K562 (cell line): ENCODE results near the gene FAM78B. TPM values are rescaled to one million over a fixed set of nuclear protein-coding genes. Genes with fewer than 3 reads are reported as not detected.

Experiments
- ATAC-seq: fragments of 200-7000 bp; cut with Tn5 transposase; 3 replicates; pipeline ENCODE4 v1.9.1; 2020; ENCODE audit warnings: moderate library complexity
- BruUV-seq: library from RNA; stranded (reverse); fragments of 400-500 nt; replicated peaks from 2 replicates; lab custom pipeline; 2021; lab: Mats Ljungman, UMichigan
- CTCF ChIA-PET: fragments of 300-600 bp; formaldehyde crosslinking; extraction: SDS; loops from one replicate; lab custom pipeline; 2021; ENCODE audit warnings: low intra/inter-chr PET ratio; lab: Yijun Ruan, JAX
- POLR2A ChIA-PET: fragments of 300-600, 350-650 bp; sonication (Branson Sonifier 250); formaldehyde crosslinking; extraction: SDS; loops from one replicate; lab custom pipeline; 2021; ENCODE audit warnings: antibody characterized with exemption, inconsistent platforms; lab: Yijun Ruan, JAX
- DNase-seq, 4 experiments: peaks; one replicate each; pipeline versions ENCODE4 v3.0.0 to v3.0.0-alpha.2; 2011 to 2018; ENCODE audit warnings: low spot score in 3 of 4, mixed read lengths in 3 of 4; ENCODE audit errors: extremely low read depth in 1 of 4
- FAIRE-seq: peaks from 2 replicates; lab custom pipeline; 2011; peaks lifted over from hg19 to GRCh38; lab: Jason Lieb, UNC
- H2AFZ ChIP-seq: 2 replicates; pipeline ENCODE4 v1.6.0; 2011; ENCODE audit warnings: low read depth, low read length, control low read depth, inconsistent platforms
- H3K27ac ChIP-seq: fragments of 200-600 bp; 3 replicates; pipeline ENCODE4 v1.8.0; 2011; ENCODE audit warnings: low read depth, mild to moderate bottlenecking, control low read depth, inconsistent platforms, low read length, moderate library complexity, mixed read lengths; ENCODE audit errors: extremely low read depth
- H3K27me3 ChIP-seq, 2 experiments: fragments of 300-600 bp in 1 of 2; 2 replicates in 1 of 2; 3 replicates in 1 of 2; pipeline versions ENCODE4 v1.6.0 to v1.8.0; 2011; ENCODE audit warnings: inconsistent platforms in 2 of 2, low read length in 2 of 2, mild to moderate bottlenecking in 1 of 2, mixed read lengths in 1 of 2, moderate library complexity in 1 of 2; ENCODE audit not compliant: control insufficient read depth in 2 of 2, insufficient read depth in 2 of 2
- H3K36me3 ChIP-seq: fragments of 300-600 bp; 3 replicates; pipeline ENCODE4 v1.8.0; 2011; ENCODE audit warnings: mild to moderate bottlenecking, low read length, inconsistent platforms; ENCODE audit not compliant: control insufficient read depth, insufficient read depth
- H3K4me1 ChIP-seq, 2 experiments: fragments of 200-600 bp in 1 of 2; replicated peaks in 1 of 2; 2 replicates in 1 of 2; 3 replicates in 1 of 2; pipeline versions ENCODE4 v1.5.1 to v1.8.0; 2011; ENCODE audit warnings: inconsistent platforms in 2 of 2, low read length in 2 of 2, mild to moderate bottlenecking in 1 of 2, mixed read lengths in 1 of 2, moderate library complexity in 1 of 2; ENCODE audit not compliant: control insufficient read depth in 2 of 2, insufficient read depth in 2 of 2
- H3K4me2 ChIP-seq: 2 replicates; pipeline ENCODE4 v1.6.1; 2011; ENCODE audit warnings: low read length, control low read depth, inconsistent platforms, mixed read lengths; ENCODE audit not compliant: insufficient read depth
- H3K4me3 ChIP-seq: fragments of 200-600 bp; sonication (generic), shearing (Covaris generic); 2 replicates; pipeline ENCODE4 v1.5.1; 2016; ENCODE audit warnings: control low read depth, inconsistent platforms
- H3K79me2 ChIP-seq: fragments of 200-600 bp; 3 replicates; pipeline ENCODE4 v1.8.0; 2011; ENCODE audit warnings: low read length, inconsistent platforms; ENCODE audit not compliant: control insufficient read depth, insufficient read depth
- H3K9ac ChIP-seq, 2 experiments: 2 replicates each; pipeline versions ENCODE4 v1.6.0 to v1.6.1; 2011; ENCODE audit warnings: low read depth in 2 of 2, low read length in 2 of 2, control low read depth in 1 of 2, inconsistent platforms in 1 of 2, mild to moderate bottlenecking in 1 of 2, mixed read lengths in 1 of 2; ENCODE audit not compliant: insufficient read depth in 1 of 2
- H3K9me1 ChIP-seq: one replicate; pipeline ENCODE4 v1.6.0; 2011; ENCODE audit warnings: inconsistent platforms, mild to moderate bottlenecking, low read length, moderate library complexity; ENCODE audit not compliant: control insufficient read depth, insufficient read depth
- H3K9me3 ChIP-seq: replicated peaks from 2 replicates; pipeline ENCODE4 v1.5.1; 2011; ENCODE audit warnings: low read depth, low read length, inconsistent platforms; ENCODE audit not compliant: control insufficient read depth, insufficient read depth
- H4K20me1 ChIP-seq: replicated peaks from 2 replicates; pipeline ENCODE4 v1.6.1; 2011; ENCODE audit warnings: low read length, inconsistent platforms, mixed read lengths; ENCODE audit not compliant: control insufficient read depth, insufficient read depth
- BRF2 ChIP-seq: IDR thresholded peaks from 3 replicates; pipeline ENCODE4 v1.6.1; 2011; ENCODE audit warnings: borderline replicate concordance, mild to moderate bottlenecking; ENCODE audit not compliant: insufficient read length, insufficient read depth
- C11orf30 ChIP-seq: fragments of 450-650 bp; IDR thresholded peaks from 2 replicates; pipeline ENCODE4 v1.6.1; 2016; ENCODE audit warnings: low read depth, mild to moderate bottlenecking
- CBFA2T3 ChIP-seq: fragments of 450-650 bp; IDR thresholded peaks from 2 replicates; pipeline ENCODE4 v1.6.1; 2017
- GATAD2B ChIP-seq: fragments of 450-650 bp; IDR thresholded peaks from 2 replicates; pipeline ENCODE4 v1.6.1; 2017; ENCODE audit warnings: mild to moderate bottlenecking, borderline replicate concordance
- HIVEP1 ChIP-seq: fragments of 250-450 bp; sonication (Bioruptor Pico); IDR thresholded peaks from 2 replicates; pipeline ENCODE4 v1.4.0; 2020; ENCODE audit warnings: mild to moderate bottlenecking
- KLF13 ChIP-seq: fragments of 450-650 bp; IDR thresholded peaks from 2 replicates; pipeline ENCODE4 v1.6.1; 2016; ENCODE audit warnings: missing genetic modification characterization, low read depth, mild to moderate bottlenecking, missing compliant biosample characterization, moderate library complexity, borderline replicate concordance
- MTA1 ChIP-seq: fragments of 450-650 bp; IDR thresholded peaks from 2 replicates; pipeline ENCODE4 v1.6.1; 2017; ENCODE audit warnings: borderline replicate concordance
- MYC ChIP-seq, 2 experiments: fragments of 250-450 bp in 1 of 2; sonication (Bioruptor Pico) in 1 of 2; IDR thresholded peaks; 2 replicates each; pipeline versions ENCODE4 v1.5.1 to v1.6.1; 2012 to 2021; ENCODE audit warnings: low read depth in 2 of 2, borderline replicate concordance in 1 of 2, improper control_type of control experiment in 1 of 2, low read length in 1 of 2, mild to moderate bottlenecking in 1 of 2, moderate library complexity in 1 of 2
- NR3C1 ChIP-seq: sonication (generic); formaldehyde crosslinking; IDR thresholded peaks from 2 replicates; pipeline ENCODE4 v1.8.1; 2022; ENCODE audit warnings: missing genetic modification reagents
- PTBP1 ChIP-seq: fragments of 200-400 bp; formaldehyde crosslinking; IDR thresholded peaks from 2 replicates; pipeline ENCODE4 v1.6.1; 2017; ENCODE audit warnings: low read depth, low read length
- SMAD2 ChIP-seq: fragments of 150-350 bp; IDR thresholded peaks from 2 replicates; pipeline ENCODE4 v1.6.1; 2014; ENCODE audit warnings: low read depth, mild to moderate bottlenecking, low read length
- TCF7 ChIP-seq: sonication (generic); IDR thresholded peaks from 2 replicates; pipeline ENCODE4 v1.6.1; 2016; ENCODE audit warnings: antibody characterized with exemption, borderline replicate concordance
- TFAM ChIP-seq: fragments of 250-450 bp; sonication (Bioruptor Pico); conservative IDR thresholded peaks from 2 replicates; pipeline ENCODE4 v1.5.0; 2021; ENCODE audit warnings: mild to moderate bottlenecking, moderate library complexity
- ZNF395 ChIP-seq: fragments of 200-800 bp; sonication (Bioruptor generic); IDR thresholded peaks from 2 replicates; pipeline ENCODE4 v1.6.1; 2017; ENCODE audit warnings: missing genetic modification characterization, missing compliant biosample characterization
- ZNF398 ChIP-seq: fragments of 250-450 bp; sonication (Bioruptor Pico); IDR thresholded peaks from 2 replicates; pipeline ENCODE4 v1.8.0; 2021; ENCODE audit warnings: moderate library complexity, mild to moderate bottlenecking, inconsistent platforms
- WGBS: fragments of 100-300 bp; shearing (Covaris generic); methylation state at CpG from one replicate; pipeline ENCODE4 v1.1.6; 2016; ENCODE audit warnings: low coverage, mixed read lengths; ENCODE audit not compliant: insufficient coverage; ENCODE audit errors: missing lambda C conversion rate; 5-methylcytosine and 5-hydroxymethylcytosine counted together
- in situ Hi-C: fragments of 300-500 bp; cut with MboI; formaldehyde crosslinking; loops from 4 replicates; pipeline ENCODE4 v1.15.0; 2018; ENCODE audit warnings: inconsistent platforms, mixed read lengths
- intact Hi-C: fragments of 100-400 bp; cut with micrococcal nuclease; formaldehyde crosslinking; loops from 2 replicates; pipeline ENCODE4 v1.14.2; 2022
- polyA plus RNA-seq, 8 experiments: library from polyadenylated mRNA; depleted of rRNA in 4 of 8; stranded (reverse) in 5 of 8; unstranded in 3 of 8; fragments of >200 nt; fragmentation: Nextera tagmentation in 2 of 8; fragmentation: Illumina TruSeq in 1 of 8; extraction: Ambion mirVana in 2 of 8; extraction: Trizol in 1 of 8; gene quantifications; 2 replicates each; pipeline versions ENCODE4 v1.2.1 to v1.2.3, GENCODE V29; 2011 to 2014; ENCODE audit warnings: inconsistent platforms in 1 of 8, missing spikeins in 1 of 8
- total RNA-seq, 7 experiments: library from RNA; depleted of rRNA in 6 of 7; stranded (reverse); fragments of >200 nt in 6 of 7; fragmentation: Illumina TruSeq in 2 of 7; extraction: Trizol in 2 of 7; gene quantifications; 2 replicates each; pipeline versions ENCODE4 v1.2.1 to v1.2.3, GENCODE V29; 2011 to 2021; ENCODE audit warnings: low replicate concordance in 1 of 7

The FAM78B gene
- total and polyA plus RNA-seq, 9 of the 15 experiments (the other 6 are each of a cell fraction or from before 2014, with no cell fraction given): 0.04 to 0.43 (median 0.29) TPM; not detected in 1

- TF ChIP-seq ZNF395 (CRISPR knock-in tag) (no peak), MYC (IDR thresholded peaks at IDR 0.05; ENCODE audit: low read depth, low read length) (no peak), MYC (CRISPR knock-in tag; IDR thresholded peaks at IDR 0.05; ENCODE audit: borderline replicate concordance, low read depth) (no peak), HIVEP1 (CRISPR knock-in tag) (no peak), PTBP1 (no peak), TCF7 (no peak), KLF13 (tag) (no peak)
These were observed 55.4 kb downstream of the FAM78B start (continued) for GRCh38 chr1:166111430-166111829.

GRCh38 chr1:166090244-166090643 lies 76.6 kb downstream of the FAM78B start:
- H3K4me2 ChIP-seq: no peak overlapping the region
- no peaks in the 10 kb centered on the region for H3K9me1 ChIP-seq
- no peak for TF ChIP-seq C11orf30
- TF ChIP-seq GATAD2B: no peak
- TF ChIP-seq BRF2: no peak
- TF ChIP-seq MTA1: no peak
- no peak for TF ChIP-seq CBFA2T3
- no peak for TF ChIP-seq NR3C1 (CRISPR knock-in tag)
- no peak for TF ChIP-seq ZNF398
- TF ChIP-seq SMAD2: no peak
- no peak for TF ChIP-seq TFAM (CRISPR knock-in tag)
- no peak overlapping the region for H3K9ac ChIP-seq
- no TSS peak for BruUV-seq
- H3K27ac ChIP-seq: no peak overlapping the region
- no peak overlapping the region for H3K4me3 ChIP-seq
- intact Hi-C loops (no loop called here), in situ Hi-C loops (no loop called here)
- no peak for FAIRE-seq
- H3K79me2 ChIP-seq: no peaks in the 10 kb centered on the region
- H4K20me1 ChIP-seq: peaks cover 6% of the 10 kb centered on the region; the same call in 1 of the 2 replicates
- ChIA-PET CTCF (no interaction called here), POLR2A (interaction anchor here (0.6 kb wide), 1 partner anchor 1484 kb away, joined by 3 read pairs; no protein-coding TSS in a partner anchor)
- H3K27me3 ChIP-seq: peaks cover 0 to 4% of the 10 kb centered on the region in 2 experiments; a peak in 2 of 5 replicates
- 5% methylated on average over 4 of the region's 4 CpGs for WGBS
- no peak overlapping the region for H2AFZ ChIP-seq
- DNase-seq: no peak
- H3K9me3 ChIP-seq: no peaks in the 10 kb centered on the region
- ATAC-seq: no peak
- H3K4me1 ChIP-seq: no peaks in the 10 kb centered on the region
- H3K36me3 ChIP-seq: no peaks in the 10 kb centered on the region
